GM21737 (cell line): ENCODE data around the gene CWF19L1.

Experiments
- ATAC-seq: cut with Tn5 transposase; IDR thresholded peaks from one replicate; pipeline ENCODE4 v1.9.1; 2021; ENCODE audit warnings: mild to moderate bottlenecking, moderate library complexity; ENCODE audit not compliant: unreplicated experiment

CWF19L1 gene

DNA sequence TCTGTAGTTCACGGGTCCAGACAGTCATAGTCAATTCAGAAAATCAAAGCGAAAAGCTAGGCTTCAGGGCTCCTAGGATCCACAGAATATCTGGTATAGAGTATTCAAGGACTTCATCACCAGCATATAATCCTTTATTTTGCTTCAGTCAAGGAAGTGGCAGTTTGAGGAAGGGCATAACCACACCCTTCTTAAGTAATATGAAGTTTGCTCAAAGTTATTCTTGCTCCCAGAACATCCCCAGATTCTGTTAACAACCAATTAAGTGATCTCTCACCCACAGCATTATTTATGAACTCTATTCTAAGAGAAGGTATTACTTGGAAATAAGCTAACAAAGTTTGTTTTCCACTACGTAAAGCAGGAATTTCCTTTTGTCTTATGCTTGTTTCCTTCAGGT, 13.2 kb downstream of the CWF19L1 start:
- ATAC-seq: no peak

DNA sequence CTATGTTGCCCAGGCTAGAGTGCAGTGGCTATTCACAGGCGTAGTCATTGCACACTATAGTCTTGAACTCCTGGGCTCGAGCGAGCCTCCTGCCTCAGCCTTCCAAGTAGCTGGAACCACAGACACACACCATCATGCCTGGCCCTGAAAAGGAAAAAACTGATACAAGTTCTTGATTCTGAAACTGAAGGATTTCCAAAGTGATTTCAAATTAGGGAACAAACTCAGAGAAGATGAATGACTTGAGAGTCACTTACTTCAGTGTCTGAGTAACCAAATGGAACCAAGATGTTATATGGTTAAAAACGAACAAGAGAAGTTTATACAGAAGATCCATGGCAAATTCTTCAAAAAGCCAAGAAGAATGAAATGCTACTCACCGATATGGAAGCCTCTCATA, 14.4 kb downstream of the CWF19L1 start:
- no peak for ATAC-seq

DNA sequence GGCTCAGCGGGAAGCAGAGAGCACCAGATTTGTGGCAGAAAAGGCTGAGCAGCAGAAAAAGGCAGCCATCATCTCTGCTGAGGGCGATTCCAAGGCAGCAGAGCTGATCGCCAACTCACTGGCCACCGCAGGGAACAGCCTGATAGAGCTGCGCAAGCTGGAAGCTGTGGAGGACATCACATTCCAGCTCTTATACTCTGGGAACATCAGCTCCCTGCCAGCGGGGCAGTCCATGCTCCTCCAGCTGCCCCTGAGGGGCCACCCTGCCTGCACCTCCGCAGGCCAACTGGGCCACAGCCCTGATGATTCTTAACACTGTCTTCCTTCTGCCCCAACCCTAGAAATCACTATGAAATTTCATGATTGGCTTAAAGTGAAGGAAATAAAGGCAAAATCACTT, 18.6 kb downstream of the CWF19L1 start:
- ATAC-seq: no peak

DNA sequence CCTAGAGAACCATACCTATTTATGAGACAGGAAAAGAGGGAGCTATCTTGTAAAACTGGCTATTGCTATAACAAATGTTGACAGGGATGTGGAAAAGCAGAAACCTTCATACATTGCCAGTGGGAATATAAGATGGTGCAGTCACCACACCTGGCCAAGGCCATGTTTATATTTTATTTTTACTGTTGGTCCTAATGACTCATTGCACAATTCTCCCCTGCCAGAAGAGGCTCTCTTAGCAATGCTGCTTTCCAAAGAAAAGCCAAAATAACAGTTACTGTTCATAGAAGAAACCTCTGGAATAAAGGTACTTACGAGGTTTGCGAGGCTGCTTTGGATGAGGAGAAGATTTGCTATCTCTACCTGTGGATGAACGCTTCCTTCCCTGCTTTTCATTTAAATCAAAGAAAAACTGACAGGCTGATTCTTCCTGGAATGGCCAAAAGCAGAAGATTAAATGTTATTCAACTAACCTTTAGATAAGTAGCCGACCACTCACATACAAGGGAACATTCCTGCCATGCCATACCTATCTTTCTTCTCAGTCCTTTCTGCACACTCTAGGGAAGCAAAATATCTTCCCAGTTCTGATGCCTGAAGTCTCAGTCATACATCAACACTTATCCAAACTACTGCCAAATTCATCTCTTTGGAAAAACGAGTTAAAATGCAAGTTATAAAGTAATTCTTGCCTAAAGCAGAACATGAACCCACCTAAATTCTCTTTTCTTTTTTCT, 21.8 kb downstream of the CWF19L1 start:
- ATAC-seq: no peak

DNA sequence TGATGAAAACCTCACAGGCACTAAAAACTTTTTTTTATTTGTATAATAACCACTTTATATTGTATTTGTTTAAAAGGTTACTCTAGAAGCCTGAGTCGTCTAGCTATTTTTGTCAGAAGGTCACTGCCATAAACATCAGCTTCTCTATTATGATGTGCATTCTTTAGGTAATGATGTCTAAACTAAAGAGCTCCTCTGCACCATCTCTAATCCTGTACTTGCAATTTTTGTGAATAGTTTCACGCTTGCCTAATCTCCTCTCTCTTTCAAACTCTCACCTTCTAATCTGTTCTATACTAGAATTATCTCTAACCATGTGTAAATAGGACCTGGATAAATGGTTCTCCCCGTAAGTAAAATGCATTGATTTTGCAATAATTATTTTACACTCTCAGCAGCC, 27.6 kb downstream of the CWF19L1 start:
- no peak for ATAC-seq

DNA sequence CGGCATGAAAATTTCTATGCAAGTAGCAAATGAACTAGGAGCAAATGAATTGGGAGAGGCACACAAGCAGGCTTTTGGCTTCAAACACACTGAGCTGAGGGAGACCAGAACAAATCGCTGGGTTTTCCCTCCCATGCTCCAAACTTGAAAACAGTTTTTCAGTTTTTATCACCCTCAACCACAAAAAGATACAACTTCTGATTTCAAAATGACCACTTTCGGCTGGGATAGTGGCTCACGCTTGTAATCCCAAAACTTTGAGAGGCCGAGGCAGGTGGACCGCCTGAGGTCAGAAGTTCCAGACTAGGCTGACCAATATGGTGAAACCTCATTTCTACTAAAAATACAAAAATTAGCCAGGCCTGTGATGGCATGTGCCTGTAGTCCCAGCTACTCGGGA, 29.0 kb downstream of the CWF19L1 start:
- ATAC-seq: no peak

DNA sequence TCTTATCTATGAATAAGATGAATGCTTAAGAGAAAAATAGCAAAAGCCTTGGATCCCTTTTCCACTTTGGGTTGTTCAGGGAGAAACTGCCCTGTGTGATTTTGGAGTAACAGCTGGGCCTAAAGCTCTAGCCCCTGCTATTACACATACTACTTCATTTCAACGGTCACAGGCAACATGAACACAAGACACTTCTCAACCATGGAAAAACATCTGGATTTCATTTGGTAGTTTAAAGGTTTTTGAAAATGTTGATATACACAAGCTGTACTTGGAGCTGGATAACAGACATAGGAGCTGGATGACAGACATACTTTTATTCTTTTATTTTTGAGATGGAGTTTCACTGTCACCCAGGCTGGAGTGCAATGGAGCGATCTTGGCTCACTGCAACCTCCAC, 35.3 kb downstream of the CWF19L1 start:
- ATAC-seq: no peak

DNA sequence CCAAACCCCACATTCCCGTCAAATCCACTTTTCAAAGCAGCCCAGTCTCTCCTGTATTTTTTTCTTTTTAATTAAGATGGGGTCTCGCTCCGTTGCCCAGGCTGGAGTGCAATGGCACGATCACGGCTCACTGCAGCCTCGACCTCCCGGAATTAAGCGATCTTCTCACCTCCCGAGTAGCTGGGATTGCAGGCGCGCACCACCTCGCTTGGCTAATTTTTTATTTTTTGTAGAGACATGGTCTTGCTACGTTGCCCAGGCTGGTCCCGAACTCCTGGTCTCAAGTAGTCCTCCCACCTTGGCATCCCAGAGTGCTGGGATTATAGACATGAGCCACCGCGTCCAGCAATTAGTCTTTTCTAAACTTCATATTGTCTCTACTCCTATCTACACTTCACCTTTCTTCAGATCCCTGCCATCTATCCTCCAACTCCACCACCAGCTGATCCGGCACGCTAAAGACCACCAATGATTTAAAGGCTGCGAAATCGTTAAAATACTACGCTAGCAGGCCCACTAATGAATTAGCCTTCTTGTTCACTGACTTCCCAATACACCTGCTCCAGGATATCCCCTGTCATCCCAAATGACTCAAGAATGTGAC, 37.5 kb downstream of the CWF19L1 start:
- no peak for ATAC-seq

DNA sequence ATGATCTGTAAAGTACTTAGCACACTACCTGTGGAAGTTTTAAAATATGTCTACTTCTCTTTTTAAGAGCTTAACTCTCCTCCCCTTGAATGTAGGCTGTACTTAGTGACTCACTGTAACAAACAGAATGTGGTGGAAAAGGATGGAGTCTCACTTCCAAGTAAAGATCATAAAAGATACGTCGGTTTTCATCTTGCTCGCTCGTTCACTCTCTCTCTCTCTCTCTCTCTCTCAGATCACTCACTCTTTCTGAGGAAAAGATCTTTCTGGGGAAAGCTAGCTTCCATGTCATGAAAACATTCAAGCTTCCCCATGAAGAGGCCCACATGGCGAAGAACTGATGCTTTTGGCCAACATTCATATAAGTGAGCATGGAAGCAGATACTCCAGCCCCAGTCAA, 43.6 kb downstream of the CWF19L1 start:
- ATAC-seq: no peak

DNA sequence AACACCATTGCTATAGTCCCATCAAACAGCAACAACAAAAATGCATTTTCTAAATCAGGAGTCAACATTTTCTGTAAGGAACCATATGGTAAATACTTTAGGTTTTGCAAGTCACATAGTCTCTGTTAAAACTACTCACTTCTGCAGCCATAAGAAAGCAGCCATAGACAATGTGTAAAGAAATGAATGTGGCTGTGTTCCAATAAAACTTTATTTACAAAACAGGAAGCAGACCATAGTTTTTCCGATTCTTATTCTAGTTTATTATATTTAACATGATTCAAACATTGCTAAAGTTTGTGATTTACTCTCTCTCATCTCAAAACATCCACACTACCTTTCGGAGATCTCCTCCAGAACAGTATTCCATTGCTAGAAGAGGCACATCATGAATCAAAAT, 44.9 kb downstream of the CWF19L1 start:
- no peak for ATAC-seq

DNA sequence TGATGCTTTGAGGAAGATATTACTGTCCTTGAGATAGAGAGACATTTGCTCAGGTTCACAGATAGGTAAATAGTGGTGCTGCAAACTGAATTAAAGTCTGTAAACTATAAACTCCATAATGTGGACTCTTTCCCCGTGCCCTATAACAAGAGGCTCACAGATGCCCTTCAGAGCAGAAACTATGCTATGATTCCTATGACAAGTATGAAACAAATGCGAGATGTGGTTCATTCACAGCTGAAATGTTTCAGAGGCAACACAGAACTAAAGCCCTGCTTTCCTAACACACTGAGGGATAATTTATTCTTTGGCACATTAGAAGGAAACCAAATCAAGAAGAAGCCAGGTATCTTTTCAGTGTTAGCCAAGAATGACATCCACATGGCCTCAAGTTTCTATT, 51.4 kb downstream of the CWF19L1 start:
- ATAC-seq: no peak

DNA sequence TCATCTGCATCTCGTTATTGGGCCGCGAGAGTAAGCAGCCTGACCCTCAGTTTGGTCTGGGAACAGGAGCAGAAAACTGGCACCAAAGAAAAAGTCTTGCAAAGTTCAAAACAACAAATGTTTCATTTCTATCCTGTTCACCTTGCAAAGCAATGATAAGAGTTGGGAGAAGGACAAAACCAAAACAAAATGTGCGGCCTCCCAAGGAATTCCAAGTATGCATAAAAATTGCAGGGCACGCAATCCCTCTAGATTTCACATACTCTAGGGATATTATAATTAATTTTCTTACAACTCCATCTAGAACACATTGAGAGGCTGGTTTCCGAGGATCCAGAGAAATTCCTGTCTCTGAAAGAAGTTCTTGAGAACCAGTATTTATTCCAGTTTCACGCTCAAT, 58.1 kb downstream of the CWF19L1 start:
- no peak for ATAC-seq

DNA sequence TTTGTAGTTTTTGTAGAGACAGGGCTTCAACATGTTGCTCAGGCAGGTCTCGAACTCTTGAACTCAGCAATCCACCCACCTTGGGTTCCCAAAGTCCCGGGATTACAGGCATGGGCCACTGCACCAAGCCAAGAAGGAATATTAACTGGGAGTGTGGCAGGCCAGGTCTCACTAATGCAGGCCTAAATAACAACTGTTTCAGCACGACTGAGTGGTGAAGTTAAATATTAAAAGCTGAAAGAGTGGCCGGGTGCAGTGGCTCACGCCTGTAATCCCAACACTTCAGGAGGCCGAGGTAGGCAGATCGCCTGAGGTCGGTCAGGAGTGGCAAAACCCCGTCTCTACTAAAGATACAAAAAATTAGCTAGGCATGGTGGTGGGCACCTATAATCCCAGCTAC, 59.2 kb downstream of the CWF19L1 start:
- no peak for ATAC-seq

DNA sequence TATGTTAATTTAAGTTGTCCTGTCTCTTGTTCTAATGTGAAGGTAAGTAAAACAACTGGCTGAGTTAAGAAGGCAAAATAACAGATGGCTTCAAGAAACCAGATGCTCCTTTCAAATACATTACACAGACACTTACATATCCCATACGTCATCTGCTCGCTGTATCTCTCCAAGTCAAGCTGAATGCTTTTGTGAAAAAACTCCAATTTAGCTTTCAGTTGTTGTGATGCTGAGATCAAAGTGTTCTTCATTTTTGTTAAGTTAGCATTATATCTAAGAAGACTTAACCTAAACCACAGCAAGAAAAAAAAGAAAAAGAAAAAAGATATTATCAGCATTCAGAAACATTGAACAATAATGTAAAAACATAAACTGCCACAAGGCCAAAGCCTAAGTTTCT, 63.1 kb downstream of the CWF19L1 start:
- no peak for ATAC-seq

DNA sequence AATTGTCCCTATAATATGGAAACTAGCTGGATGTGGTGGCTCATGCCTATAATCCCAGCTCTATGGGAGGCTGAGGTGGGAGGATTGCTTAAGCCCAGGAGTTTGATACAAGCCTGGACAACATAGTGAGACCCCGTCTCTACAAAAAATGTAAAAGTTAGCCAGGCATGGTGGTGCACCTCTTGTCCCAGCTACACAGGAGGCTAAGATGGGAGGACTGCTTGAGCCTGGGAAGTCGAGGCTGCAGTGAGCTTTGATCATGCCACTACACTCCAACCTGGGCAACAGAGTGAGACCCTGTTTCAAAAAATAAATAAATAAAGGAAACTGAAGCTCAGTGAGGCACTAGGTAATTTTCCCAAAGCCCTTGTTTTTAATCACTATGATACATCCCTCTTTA, 65.9 kb downstream of the CWF19L1 start:
- no peak for ATAC-seq

DNA sequence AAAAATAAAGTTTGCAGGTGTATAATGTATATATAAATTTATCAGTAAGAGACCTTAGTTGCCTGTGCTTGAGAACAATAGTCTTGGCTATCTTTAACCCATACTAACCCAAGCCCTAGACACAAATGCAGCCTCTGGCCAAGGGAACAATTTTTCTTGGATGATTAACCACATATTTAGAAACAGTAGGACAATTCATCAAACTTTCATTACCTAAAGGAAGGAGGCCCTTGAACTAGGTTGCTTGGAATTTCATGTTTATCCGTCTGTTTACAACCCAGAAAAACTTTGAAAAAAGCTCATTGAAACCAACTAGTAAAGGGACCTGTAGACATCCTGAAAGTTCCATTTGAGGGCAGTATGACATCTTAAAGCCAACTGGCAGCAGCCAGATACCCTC, 72.7 kb downstream of the CWF19L1 start:
- ATAC-seq: no peak

DNA sequence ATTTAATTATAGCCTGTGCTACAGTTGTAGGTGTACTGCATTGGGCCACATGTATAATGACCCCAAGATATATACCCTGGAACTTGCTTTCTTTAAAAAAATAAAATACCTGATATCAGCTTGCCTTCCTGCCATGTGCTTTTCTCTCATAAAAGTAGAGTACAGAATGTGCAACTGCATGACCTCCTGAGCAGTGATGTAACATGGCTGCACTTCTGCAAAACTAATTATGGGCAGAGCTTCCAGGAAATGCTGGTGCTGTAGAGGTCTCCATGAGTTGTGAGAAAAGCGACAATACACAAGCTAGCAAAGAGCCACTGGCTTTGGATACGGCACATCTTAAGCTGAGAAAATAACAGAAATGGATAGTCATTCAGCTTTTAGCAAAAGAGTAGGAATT, 75.1 kb downstream of the CWF19L1 start:
- ATAC-seq: no peak

DNA sequence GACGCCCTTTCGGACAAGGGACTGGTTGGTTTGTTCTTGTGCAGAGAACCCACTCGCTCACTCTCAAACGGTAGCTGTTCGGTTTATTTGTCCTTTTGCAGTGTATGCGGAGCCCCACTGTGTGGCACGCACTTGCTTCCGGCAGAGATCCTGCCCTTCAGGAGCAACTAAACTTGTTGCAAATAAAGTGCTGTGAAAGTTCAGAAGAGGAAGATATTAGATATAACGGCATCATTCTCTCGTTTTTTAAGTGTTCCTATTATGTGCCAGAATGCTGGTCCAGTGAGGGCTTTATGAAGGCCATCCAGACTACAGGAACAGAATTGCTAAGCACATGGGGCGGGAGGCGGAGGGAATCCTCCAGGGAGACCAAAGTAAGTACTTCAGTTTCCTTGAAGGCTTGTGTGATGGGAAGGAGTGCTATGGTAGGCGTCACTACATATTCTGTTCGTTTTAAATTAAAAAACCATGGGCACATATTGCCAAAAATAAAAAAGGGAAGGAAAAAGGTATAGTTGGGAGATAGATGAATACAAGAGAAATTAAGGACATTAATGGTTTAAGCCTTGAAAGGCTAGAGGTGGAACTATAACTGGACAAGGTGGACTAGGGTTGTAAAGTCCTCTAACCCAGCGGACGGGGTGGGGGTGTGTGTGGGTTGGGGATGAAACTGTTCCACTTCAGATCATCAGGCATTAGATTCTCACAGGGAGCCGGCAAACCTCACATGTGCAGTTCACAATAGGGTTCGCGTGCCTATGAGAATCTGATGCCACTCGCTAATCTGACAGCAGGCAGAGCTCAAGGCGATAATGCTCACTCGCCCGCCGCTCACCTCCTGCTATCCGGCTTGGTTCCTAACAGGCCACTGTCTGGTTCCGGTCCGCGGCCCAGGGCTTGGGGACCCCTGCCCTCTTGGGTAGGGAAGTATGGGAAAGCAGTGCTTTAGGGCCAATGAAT, 80.9 kb downstream of the CWF19L1 start:
- ATAC-seq: peak; percentile 40

DNA sequence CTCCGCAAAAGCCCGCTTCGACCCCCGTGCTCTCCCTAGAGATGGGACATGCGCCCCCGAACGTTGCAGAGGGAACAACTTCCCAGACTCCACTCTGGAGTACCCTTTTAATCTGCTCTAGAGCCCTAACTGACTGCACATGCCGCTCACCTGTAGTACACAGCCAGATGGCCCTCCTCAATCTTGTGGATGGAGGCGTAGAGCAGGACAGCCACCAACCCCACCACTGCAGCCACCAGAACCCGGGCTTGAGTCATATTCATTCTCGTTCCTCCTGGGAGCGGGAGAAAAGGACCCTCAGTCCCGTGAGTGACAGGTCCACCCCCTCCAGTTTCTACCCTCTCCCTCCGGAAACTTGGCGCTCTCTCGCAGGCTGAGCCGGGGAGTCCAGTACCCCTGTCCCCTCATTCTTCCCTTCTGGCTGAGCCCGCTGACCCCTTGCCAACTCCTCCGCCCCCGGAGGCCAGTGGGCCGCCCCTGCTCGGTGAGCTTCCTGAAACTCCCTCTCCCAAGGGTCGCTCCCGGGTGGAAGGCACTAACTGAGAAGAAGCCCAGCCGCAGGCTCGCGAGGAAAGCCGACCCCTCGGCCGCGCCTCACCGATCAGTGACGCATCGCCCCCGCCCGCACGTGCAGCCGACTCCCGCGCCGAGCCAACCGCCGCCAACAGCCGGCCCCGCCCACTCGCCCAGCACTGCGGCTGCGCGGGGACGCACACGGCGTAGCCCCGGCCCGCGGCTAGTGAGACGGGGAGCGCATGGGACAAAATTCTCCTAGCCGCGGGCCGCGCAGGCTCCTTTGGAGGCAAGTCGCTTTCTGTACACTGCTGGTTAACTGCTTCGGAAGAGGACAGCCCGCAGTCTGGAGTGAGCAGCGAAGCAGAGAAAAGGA, 81.8 kb downstream of the CWF19L1 start, which contains the start of gene ERLIN1:
TSS of gene ERLIN1 (minus strand) at position 666 of the 889 bp plus-strand sequence. CDS start at position 263, 403 bp downstream.
- ATAC-seq: peak; percentile 84

DNA sequence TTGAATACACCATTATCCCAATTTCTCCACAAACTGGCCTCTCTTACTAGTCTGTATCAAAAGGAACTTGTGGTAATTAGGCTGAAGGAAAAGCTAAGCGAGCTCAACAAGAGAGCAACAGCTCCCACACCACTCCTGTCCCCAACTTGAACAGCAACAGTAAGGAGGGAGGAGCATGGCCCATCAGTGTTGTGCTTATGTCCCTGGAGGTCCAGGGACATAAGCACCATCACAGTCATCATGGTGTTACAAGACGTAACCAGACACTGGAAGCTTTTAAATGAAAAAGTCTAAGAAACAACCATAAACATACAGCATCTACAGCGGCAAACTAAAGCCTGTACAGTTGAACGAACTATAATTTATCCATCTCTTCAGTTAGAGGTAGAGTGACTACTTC, 82.6 kb downstream of the CWF19L1 start:
- peak; percentile 11 for ATAC-seq

DNA sequence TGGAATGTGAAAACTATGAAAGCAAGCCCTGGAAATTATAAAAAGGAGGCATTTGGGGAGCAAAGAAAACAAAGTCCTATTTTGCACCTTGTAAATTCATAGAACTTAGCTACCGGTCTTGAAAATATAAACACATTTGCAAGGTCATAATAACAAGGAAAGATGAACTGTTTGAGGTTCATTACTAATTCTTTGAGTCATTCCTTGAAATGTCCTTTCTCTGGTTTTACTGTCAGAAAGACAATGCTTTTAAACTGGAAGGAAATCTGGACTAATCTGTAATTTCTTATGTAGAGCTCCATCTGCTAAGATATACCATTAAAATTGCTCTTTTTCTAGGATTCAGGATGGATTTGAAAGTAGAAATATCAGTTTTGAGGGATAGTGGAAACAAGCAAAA, 83.0 kb downstream of the CWF19L1 start:
- no peak for ATAC-seq
